ENCODE measurements around the gene ZKSCAN2. TPM values are rescaled to one million over a fixed set of nuclear protein-coding genes. Genes with fewer than 3 reads are reported as not detected.

Gene ZKSCAN2
- polyA plus RNA-seq, 1 donor: 5.8 TPM

GRCh38 chr16:25223964-25224363 is 33.7 kb downstream of the ZKSCAN2 start:
- no peak for DNase-seq

- DNase-seq: no peak
Measured at GRCh38 chr16:25222959-25223358, 34.7 kb downstream of the ZKSCAN2 start.

- DNase-seq: no peak
Measured at GRCh38 chr16:25219070-25219737, 38.4 kb downstream of the ZKSCAN2 start.

- DNase-seq: no peak
Measured at GRCh38 chr16:25217921-25218320, 39.7 kb downstream of the ZKSCAN2 start.

- DNase-seq: no peak
Measured at GRCh38 chr16:25217112-25217511, 40.5 kb downstream of the ZKSCAN2 start.

- no peak for DNase-seq
Measured at GRCh38 chr16:25213709-25214397, 43.8 kb downstream of the ZKSCAN2 start.

GRCh38 chr16:25212636-25213035 is 45.0 kb downstream of the ZKSCAN2 start:
- no peak for DNase-seq

- no peak for DNase-seq
Measured at GRCh38 chr16:25210758-25211157, 46.9 kb downstream of the ZKSCAN2 start.

- DNase-seq: no peak
Measured at GRCh38 chr16:25199457-25199856, 58.2 kb downstream of the ZKSCAN2 start.

- no peak for DNase-seq
Measured at GRCh38 chr16:25198021-25198420, 59.6 kb downstream of the ZKSCAN2 start.

- no peak for DNase-seq
Measured at GRCh38 chr16:25194273-25194878, 63.3 kb downstream of the ZKSCAN2 start.

- DNase-seq: no peak
Measured at GRCh38 chr16:25192096-25192495, 65.5 kb downstream of the ZKSCAN2 start.

- no peak for DNase-seq
Measured at GRCh38 chr16:25189305-25189704, 68.3 kb downstream of the ZKSCAN2 start.

- DNase-seq: no peak
Measured at GRCh38 chr16:25187491-25187795, 70.2 kb downstream of the ZKSCAN2 start.

Other genes starting within 250 kb of the ZKSCAN2 start
- gene ARHGAP17, start 242.5 kb downstream of the ZKSCAN2 start, polyA plus RNA-seq (ENCODE audit: insufficient read length): 41.3 TPM
- 36.8 TPM for gene LCMT1, start 146.1 kb downstream of the ZKSCAN2 start, polyA plus RNA-seq (ENCODE audit: insufficient read length)
- gene AQP8, start 40.9 kb downstream of the ZKSCAN2 start, polyA plus RNA-seq (ENCODE audit: insufficient read length): not detected

Data from hindlimb muscle (tissue), 1 donor.